Spleen (tissue), 7 donors: ENCODE measurements around the gene MYO1D.

Experiments
- POLR2A ChIP-seq, 3 donors: fragments of 450-650 bp; IDR thresholded peaks; one replicate each; pipeline ENCODE4 v1.5.1; 2017; ENCODE audit warnings: antibody characterized with exemption in 3 of 3, mild to moderate bottlenecking in 1 of 3
- TF ChIP-seq, protein P1 (sequence below), 11 experiments: fragments of 200-600 bp in 7 of 11; fragments of 450-650 bp in 4 of 11; sonication (generic) in 4 of 11; IDR thresholded peaks in 8 of 11; conservative IDR thresholded peaks in 3 of 11; 1 replicate in 7 of 11; 2 replicates in 4 of 11; pipeline versions ENCODE4 v1.4.0 to v1.8.0; 2016 to 2021; ENCODE audit warnings: antibody characterized with exemption in 11 of 11, inconsistent platforms in 4 of 11, mild to moderate bottlenecking in 1 of 11
- donor health status: DM: no; HTN: no; CAD: no; lungs with moderate emphysema.
- donor health status: DM: no; HTN: no; CAD: no.
- donor health status: DM: no; HTN: no; CAD: no.

DNA sequence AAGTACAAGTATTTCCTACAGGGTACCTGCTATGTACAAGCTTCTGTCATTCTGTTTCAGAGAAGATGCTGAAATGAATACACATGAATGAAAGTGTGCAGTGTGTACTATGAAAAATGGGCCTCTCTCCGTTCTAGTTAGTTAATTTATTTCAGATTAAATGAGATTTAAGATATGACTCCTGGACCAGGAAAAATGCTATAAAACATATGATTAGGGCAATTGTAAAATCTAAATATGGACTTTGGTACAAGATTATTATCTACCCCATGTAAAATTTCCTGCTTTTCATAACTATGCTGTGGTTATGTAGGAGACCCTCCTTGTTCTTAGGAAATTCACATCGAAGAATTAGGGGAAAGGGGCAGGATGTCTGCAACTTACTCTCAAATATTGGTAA, 28.9 kb downstream of the MYO1D start:
- no peak for TF ChIP-seq POLR2A (IDR thresholded peaks at IDR 0.05)
- TF ChIP-seq, protein P1, sequence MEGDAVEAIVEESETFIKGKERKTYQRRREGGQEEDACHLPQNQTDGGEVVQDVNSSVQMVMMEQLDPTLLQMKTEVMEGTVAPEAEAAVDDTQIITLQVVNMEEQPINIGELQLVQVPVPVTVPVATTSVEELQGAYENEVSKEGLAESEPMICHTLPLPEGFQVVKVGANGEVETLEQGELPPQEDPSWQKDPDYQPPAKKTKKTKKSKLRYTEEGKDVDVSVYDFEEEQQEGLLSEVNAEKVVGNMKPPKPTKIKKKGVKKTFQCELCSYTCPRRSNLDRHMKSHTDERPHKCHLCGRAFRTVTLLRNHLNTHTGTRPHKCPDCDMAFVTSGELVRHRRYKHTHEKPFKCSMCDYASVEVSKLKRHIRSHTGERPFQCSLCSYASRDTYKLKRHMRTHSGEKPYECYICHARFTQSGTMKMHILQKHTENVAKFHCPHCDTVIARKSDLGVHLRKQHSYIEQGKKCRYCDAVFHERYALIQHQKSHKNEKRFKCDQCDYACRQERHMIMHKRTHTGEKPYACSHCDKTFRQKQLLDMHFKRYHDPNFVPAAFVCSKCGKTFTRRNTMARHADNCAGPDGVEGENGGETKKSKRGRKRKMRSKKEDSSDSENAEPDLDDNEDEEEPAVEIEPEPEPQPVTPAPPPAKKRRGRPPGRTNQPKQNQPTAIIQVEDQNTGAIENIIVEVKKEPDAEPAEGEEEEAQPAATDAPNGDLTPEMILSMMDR (IDR thresholded peaks at IDR 0.05 in 8 of 11, conservative IDR thresholded peaks at IDR 0.05 in 3 of 11): no peak
